PC-9 (cell line): ENCODE results near the gene RADIL.

Experiments
- CTCF ChIP-seq: fragments of 200-600 bp; sonication (generic); conservative IDR thresholded peaks from 2 replicates; pipeline ENCODE4 v1.6.1; 2017; ENCODE audit warnings: mixed run types, antibody characterized with exemption, mild to moderate bottlenecking, moderate library complexity
- EZH2 ChIP-seq: fragments of 200-600 bp; sonication (generic); IDR thresholded peaks from 2 replicates; pipeline ENCODE4 v1.8.0; 2017; ENCODE audit warnings: antibody characterized with exemption, low read depth

DNA sequence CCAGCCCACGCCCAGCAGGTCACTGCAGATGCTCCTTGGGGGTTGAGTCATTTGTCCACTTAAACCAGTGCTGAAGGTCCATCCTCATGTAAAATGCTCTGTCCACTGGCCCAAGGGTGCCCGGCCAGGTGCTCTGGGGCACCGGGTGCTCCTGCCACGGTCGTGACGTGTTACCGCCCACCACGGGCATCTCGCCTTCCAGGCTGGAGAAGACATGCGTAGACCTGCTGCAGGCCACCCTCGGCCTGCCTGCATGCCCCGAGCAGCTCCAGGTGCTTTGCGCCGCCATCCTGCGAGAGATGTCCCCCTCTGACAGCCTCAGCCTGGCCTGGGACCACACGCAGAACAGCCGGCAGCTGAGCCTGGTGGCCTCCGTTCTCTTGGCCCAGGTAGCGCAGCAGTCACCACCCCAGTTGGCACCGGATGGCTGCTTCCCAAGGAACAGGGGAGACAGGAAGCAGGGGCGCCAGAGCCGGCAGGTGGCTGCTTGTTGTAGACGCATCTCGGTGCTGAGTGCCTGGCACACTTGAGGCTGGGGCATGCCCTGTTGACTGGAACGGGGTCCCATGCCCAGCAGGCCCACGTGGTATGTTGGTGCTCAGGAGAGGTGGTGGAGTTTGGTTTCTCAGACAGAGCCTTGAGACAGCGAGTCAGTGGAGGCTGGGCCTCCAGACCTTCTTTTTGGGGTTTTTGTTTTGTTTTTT is 102.0 kb downstream of the RADIL start:
- TF ChIP-seq CTCF (no peak), EZH2 (no peak)
